Measurements from ENCODE around the gene RCC2.

DNA sequence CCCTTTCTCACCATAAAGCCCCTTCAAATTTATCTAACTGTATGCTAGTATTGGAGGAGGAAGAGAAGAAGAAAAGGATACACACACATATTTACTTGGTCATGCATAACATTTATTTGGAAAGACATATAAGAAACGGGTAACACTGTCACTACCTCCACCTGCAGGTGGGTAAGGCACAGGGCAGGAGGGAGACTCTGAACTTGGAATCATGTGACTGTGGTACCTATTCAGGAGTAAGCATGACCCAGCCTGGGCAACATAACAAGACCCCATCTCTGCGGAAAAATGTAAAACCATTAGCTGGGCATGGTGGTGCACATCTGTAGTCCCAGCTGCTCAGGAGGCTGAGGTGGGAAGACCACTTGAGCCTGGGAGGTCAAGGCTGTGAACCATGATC is 68.9 kb downstream of the RCC2 start:
- TF ChIP-seq YY1 (IDR thresholded peaks at IDR 0.05; ENCODE audit: insufficient read depth, insufficient read length) (no peak), ZNF274 (IDR thresholded peaks at IDR 0.05; ENCODE audit: low read depth, low read length) (no peak)
